Astrocyte (in vitro differentiated cells and primary cell): ENCODE results near the gene BMPR1B. TPM values are rescaled to one million over a fixed set of nuclear protein-coding genes. Genes with fewer than 3 reads are reported as not detected.

Source experiments
- DNase-seq: peaks from one replicate; pipeline ENCODE4 v3.0.0-alpha.2; 2010; ENCODE audit warnings: low read depth
- FAIRE-seq: peaks from 2 replicates; lab custom pipeline; 2011; peaks lifted over from hg19 to GRCh38; lab: Jason Lieb, UNC
- H2AFZ ChIP-seq: 2 replicates; pipeline ENCODE4 v1.6.0; 2012; ENCODE audit warnings: low read depth, low read length, inconsistent platforms
- H3K27ac ChIP-seq: 2 replicates; pipeline ENCODE4 v1.5.1; 2011; ENCODE audit warnings: low read depth, low read length, inconsistent platforms
- H3K27me3 ChIP-seq: 2 replicates; pipeline ENCODE4 v1.6.0; 2011; ENCODE audit warnings: low read length, inconsistent platforms; ENCODE audit not compliant: insufficient read depth
- H3K36me3 ChIP-seq: 2 replicates; pipeline ENCODE4 v1.5.1; 2011; ENCODE audit warnings: low read length, inconsistent platforms; ENCODE audit not compliant: insufficient read depth
- H3K4me1 ChIP-seq: 2 replicates; pipeline ENCODE4 v1.5.1; 2011; ENCODE audit warnings: low read length, inconsistent platforms; ENCODE audit not compliant: insufficient read depth
- H3K4me2 ChIP-seq: 2 replicates; pipeline ENCODE4 v1.6.0; 2012; ENCODE audit warnings: low read length, inconsistent platforms
- H3K4me3 ChIP-seq: 2 replicates; pipeline ENCODE4 v1.5.1; 2011; ENCODE audit warnings: low read depth, mild to moderate bottlenecking, low read length, inconsistent platforms; ENCODE audit not compliant: insufficient read depth
- H3K79me2 ChIP-seq: 2 replicates; pipeline ENCODE4 v1.6.0; 2012; ENCODE audit warnings: mild to moderate bottlenecking, low read length, inconsistent platforms; ENCODE audit not compliant: insufficient read depth
- H3K9ac ChIP-seq: 2 replicates; pipeline ENCODE4 v1.6.0; 2012; ENCODE audit warnings: mild to moderate bottlenecking, low read length, inconsistent platforms
- H3K9me3 ChIP-seq: 2 replicates; pipeline ENCODE4 v1.5.1; 2012; ENCODE audit warnings: low read depth, mild to moderate bottlenecking, low read length, inconsistent platforms; ENCODE audit not compliant: insufficient read depth
- H4K20me1 ChIP-seq: 2 replicates; pipeline ENCODE4 v1.6.0; 2012; ENCODE audit warnings: low read length, inconsistent platforms; ENCODE audit not compliant: insufficient read depth
- H3K27ac Mint-ChIP-seq: one replicate; pipeline ENCODE4 v1.8.0; 2021; ENCODE audit warnings: mild to moderate bottlenecking, mixed read lengths; ENCODE audit not compliant: unreplicated experiment
- H3K27me3 Mint-ChIP-seq: one replicate; pipeline ENCODE4 v1.8.0; 2021; ENCODE audit warnings: low read depth, mixed read lengths; ENCODE audit not compliant: unreplicated experiment
- H3K36me3 Mint-ChIP-seq: one replicate; pipeline ENCODE4 v1.8.0; 2021; ENCODE audit warnings: low read depth, mixed read lengths; ENCODE audit not compliant: unreplicated experiment
- H3K4me1 Mint-ChIP-seq: one replicate; pipeline ENCODE4 v1.8.0; 2021; ENCODE audit warnings: low read depth, mixed read lengths; ENCODE audit not compliant: unreplicated experiment
- H3K4me3 Mint-ChIP-seq: one replicate; pipeline ENCODE4 v1.8.0; 2021; ENCODE audit warnings: mild to moderate bottlenecking, moderate library complexity, mixed read lengths; ENCODE audit not compliant: unreplicated experiment
- H3K9me3 Mint-ChIP-seq: one replicate; pipeline ENCODE4 v1.8.0; 2021; ENCODE audit warnings: mild to moderate bottlenecking, mixed read lengths; ENCODE audit not compliant: unreplicated experiment
- CTCF ChIP-seq: IDR thresholded peaks from 2 replicates; pipeline ENCODE4 v1.5.1; 2011; ENCODE audit warnings: low read depth, mild to moderate bottlenecking, inconsistent platforms, low read length, moderate library complexity; ENCODE audit not compliant: insufficient read depth
- EZH2 ChIP-seq: IDR thresholded peaks from 2 replicates; pipeline ENCODE4 v1.6.1; 2012; ENCODE audit warnings: mild to moderate bottlenecking, low read length, inconsistent platforms; ENCODE audit not compliant: insufficient read depth
- total RNA-seq: library from RNA; stranded (reverse); gene quantifications from 2 replicates; pipeline ENCODE4 v1.2.1, GENCODE V29; 2021

Gene BMPR1B
- total RNA-seq, 1 donor from 2014 or later, result 14.1 TPM

- no peak overlapping the region for H3K27ac ChIP-seq
Measured at GRCh38 chr4:95086551-95086950, 328.8 kb downstream of the BMPR1B start.

DNA sequence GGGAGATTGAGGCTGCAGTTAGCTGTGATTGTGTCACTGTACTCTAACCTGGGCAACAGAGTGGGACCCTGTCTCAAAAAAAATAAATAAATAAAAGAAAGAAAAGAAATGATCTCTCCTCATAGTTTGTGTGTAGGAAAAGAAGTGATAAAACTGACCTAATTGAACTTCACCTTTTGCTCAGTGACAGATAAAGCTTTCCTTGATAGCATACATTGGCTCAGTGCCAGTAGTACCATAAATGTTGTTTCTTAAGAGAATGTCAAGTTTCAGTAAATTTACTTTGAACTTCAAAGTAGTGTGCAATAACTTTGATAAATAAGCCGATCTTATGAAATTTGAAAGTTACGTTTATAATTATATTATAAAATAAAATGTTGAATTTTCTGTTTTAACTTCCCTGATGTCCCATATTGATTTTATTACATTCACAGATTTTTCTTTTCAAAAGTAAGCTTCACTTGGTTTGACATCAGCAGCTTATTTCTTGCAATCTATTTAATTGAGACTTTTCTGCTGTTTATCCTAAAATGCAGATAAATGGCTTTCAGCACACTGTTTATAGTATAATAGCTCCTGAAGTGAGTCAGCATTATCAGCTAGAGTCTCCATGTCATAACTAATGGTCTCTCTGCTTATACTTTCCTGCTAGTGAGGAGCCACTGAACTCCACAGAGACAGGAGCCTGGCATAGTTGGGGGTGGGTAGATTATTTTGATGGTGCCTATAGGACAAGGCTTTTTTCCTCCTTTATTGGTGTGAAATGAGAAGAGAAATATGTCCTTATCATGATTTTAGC lies 330.1 kb downstream of the BMPR1B start:
- Histone ChIP-seq H3K79me2 (no peaks in the 10 kb centered on the region), H2AFZ (no peak overlapping the region), H3K36me3 (no peaks in the 10 kb centered on the region), H3K9ac (no peak overlapping the region), H3K4me3 (no peak overlapping the region), H4K20me1 (no peaks in the 10 kb centered on the region), H3K9me3 (no peaks in the 10 kb centered on the region), H3K4me1 (peaks cover 3% of the 10 kb centered on the region), H3K4me2 (no peak overlapping the region), H3K27me3 (no peaks in the 10 kb centered on the region), H3K27ac (no peak overlapping the region)
- Mint-ChIP-seq H3K36me3 (no peaks in the 10 kb centered on the region), H3K27me3 (no peaks in the 10 kb centered on the region), H3K4me1 (peaks cover 24% of the 10 kb centered on the region), H3K27ac (peak overlapping the region; percentile 28), H3K9me3 (no peaks in the 10 kb centered on the region), H3K4me3 (no peak overlapping the region)
- TF ChIP-seq EZH2 (no peak), CTCF (no peak)
- peak; percentile 47 for DNase-seq
- no peak for FAIRE-seq

More at GRCh38 chr4:95086551-95086950, 328.8 kb downstream of the BMPR1B start:
- Histone ChIP-seq H3K4me3 (no peak overlapping the region), H3K4me2 (no peak overlapping the region), H3K9me3 (no peaks in the 10 kb centered on the region), H3K27me3 (no peaks in the 10 kb centered on the region), H2AFZ (no peak overlapping the region), H4K20me1 (no peaks in the 10 kb centered on the region), H3K4me1 (no peaks in the 10 kb centered on the region), H3K79me2 (no peaks in the 10 kb centered on the region), H3K9ac (no peak overlapping the region), H3K36me3 (no peaks in the 10 kb centered on the region)
- no peak overlapping the region for H3K27ac Mint-ChIP-seq
- FAIRE-seq, result no peak
- no peaks in the 10 kb centered on the region for H3K27me3 Mint-ChIP-seq
- TF ChIP-seq CTCF (no peak), EZH2 (no peak)
- H3K4me3 Mint-ChIP-seq, result no peak overlapping the region
- H3K9me3 Mint-ChIP-seq, result no peaks in the 10 kb centered on the region
- H3K4me1 Mint-ChIP-seq, result peaks cover 21% of the 10 kb centered on the region
- H3K36me3 Mint-ChIP-seq, result no peaks in the 10 kb centered on the region
- no peak for DNase-seq

- Histone ChIP-seq H4K20me1 (no peaks in the 10 kb centered on the region), H3K27ac (no peak overlapping the region), H3K4me1 (peaks cover 3% of the 10 kb centered on the region), H3K9ac (no peak overlapping the region), H3K4me3 (no peak overlapping the region), H2AFZ (no peak overlapping the region), H3K27me3 (no peaks in the 10 kb centered on the region), H3K79me2 (no peaks in the 10 kb centered on the region), H3K36me3 (no peaks in the 10 kb centered on the region), H3K4me2 (no peak overlapping the region), H3K9me3 (no peaks in the 10 kb centered on the region)
- no peak overlapping the region for H3K4me3 Mint-ChIP-seq
- peak; percentile 5 for FAIRE-seq
- DNase-seq, result peak; percentile 60
- peak overlapping the region; percentile 42 for H3K27ac Mint-ChIP-seq
- no peaks in the 10 kb centered on the region for H3K36me3 Mint-ChIP-seq
- peaks cover 22% of the 10 kb centered on the region for H3K4me1 Mint-ChIP-seq
- TF ChIP-seq EZH2 (no peak), CTCF (no peak)
- no peaks in the 10 kb centered on the region for H3K9me3 Mint-ChIP-seq
- no peaks in the 10 kb centered on the region for H3K27me3 Mint-ChIP-seq
Measured at GRCh38 chr4:95091272-95091671, 333.5 kb downstream of the BMPR1B start.
